Right atrium auricular region (tissue), 2 donors: ENCODE results near the gene CDR2L. TPM values are rescaled to one million over a fixed set of nuclear protein-coding genes. Genes with fewer than 3 reads are reported as not detected.
A peak's percentile ranks its signal among the peaks of the same experiment; 100 is the strongest.
"Not testable (repeated sequence)": the region's sequence is repeated elsewhere in the genome, so short reads cannot be mapped to it uniquely, and the experiment has no call there.

Experiments used
- DNase-seq: peaks from one replicate; pipeline ENCODE4 v3.0.0-alpha.2; 2019; ENCODE audit warnings: low spot score
- H3K27ac ChIP-seq, 2 donors: fragments of 200-600 bp; sonication (generic); 1 replicate in 1 of 2; 2 replicates in 1 of 2; pipeline ENCODE4 v1.5.1; 2016 to 2019
- H3K27me3 ChIP-seq, 2 donors: fragments of 200-600 bp; sonication (generic); one replicate each; pipeline versions ENCODE4 v1.5.1 to v1.6.0; 2017 to 2019
- H3K36me3 ChIP-seq: fragments of 200-600 bp; sonication (generic); one replicate; pipeline ENCODE4 v1.5.1; 2016
- H3K4me1 ChIP-seq, 2 donors: fragments of 200-600 bp; sonication (generic); one replicate each; pipeline versions ENCODE4 v1.5.1 to v1.6.0; 2017 to 2019
- H3K4me3 ChIP-seq, 2 donors: fragments of 200-600 bp; sonication (generic); 1 replicate in 1 of 2; 2 replicates in 1 of 2; pipeline ENCODE4 v1.5.1; 2017 to 2019; ENCODE audit warnings: mild to moderate bottlenecking in 1 of 2, moderate library complexity in 1 of 2
- H3K9me3 ChIP-seq, 2 donors: fragments of 200-600 bp; sonication (generic); one replicate each; pipeline ENCODE4 v1.5.1; 2019
- CTCF ChIP-seq, 2 donors: fragments of 200-600 bp; sonication (generic); IDR thresholded peaks; one replicate each; pipeline ENCODE4 v1.5.1; 2019; ENCODE audit warnings: antibody characterized with exemption in 2 of 2
- total RNA-seq, 2 donors: library from RNA; depleted of rRNA; stranded (reverse); fragments of >200 nt; gene quantifications; one replicate each; pipeline ENCODE4 v1.1.0, GENCODE V29; 2016

CDR2L gene
- total RNA-seq, 2 donors from 2014 or later, result 13.6 to 28.8 TPM

DNA sequence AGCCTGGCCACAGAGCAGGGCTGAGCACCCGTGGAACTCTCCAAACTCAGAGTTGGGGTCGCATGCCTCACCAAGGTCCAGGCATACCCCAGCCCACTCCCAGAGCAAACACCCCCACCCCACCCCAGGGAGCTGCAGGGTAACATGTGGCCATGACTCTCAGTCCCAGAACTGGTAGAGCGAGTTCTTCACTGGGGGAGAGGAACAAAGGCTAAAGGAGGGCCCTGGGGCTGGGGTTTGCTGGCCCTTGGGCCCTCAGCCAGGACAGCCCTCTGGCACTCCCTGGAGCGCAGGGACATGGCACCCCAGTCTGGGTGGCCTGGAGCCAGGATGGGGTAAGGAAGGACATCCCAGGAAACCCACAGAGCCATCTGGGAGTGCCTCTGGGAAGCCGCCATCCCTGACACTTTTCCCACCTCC lies 19.1 kb upstream of the CDR2L start:
- Histone ChIP-seq H3K27ac (no peak overlapping the region), H3K36me3 (no peaks in the 10 kb centered on the region), H3K9me3 (no peaks in the 10 kb centered on the region), H3K4me3 (no peak overlapping the region), H3K4me1 (peaks cover 0 to 18% of the 10 kb centered on the region in 2 donors), H3K27me3 (no peaks in the 10 kb centered on the region)
- no peak for TF ChIP-seq CTCF (IDR thresholded peaks at IDR 0.05)
- no peak for DNase-seq

DNA sequence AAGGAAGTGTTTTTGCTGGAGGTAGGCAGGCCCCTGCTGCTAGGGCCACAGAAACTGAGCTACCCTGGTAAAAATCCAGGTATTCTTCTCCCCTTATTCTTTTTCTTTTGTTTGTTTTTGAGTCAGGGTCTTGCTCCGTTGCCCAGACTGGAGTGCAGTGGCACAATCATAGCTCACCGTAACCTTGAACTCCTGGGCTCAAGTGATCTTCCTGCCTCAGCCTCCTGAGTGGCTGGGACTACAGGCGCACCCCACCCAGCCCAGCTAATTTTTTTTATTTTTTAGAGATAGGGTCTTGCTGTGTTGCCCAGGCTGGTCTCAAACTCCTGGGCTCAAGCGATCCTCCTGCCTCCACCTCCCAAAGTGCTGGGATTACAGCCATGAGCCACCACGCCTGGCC lies 17.9 kb upstream of the CDR2L start:
- not testable (repeated sequence) for H3K27me3 ChIP-seq, DNase-seq, H3K9me3 ChIP-seq, H3K36me3 ChIP-seq, H3K27ac ChIP-seq, H3K4me3 ChIP-seq
- H3K4me1 ChIP-seq, result peaks cover 0 to 18% of the 10 kb centered on the region in 2 donors

- no peaks in the 10 kb centered on the region for H3K9me3 ChIP-seq
- TF ChIP-seq CTCF (IDR thresholded peaks at IDR 0.05), result no peak
- no peak for DNase-seq
- no peak overlapping the region for H3K4me3 ChIP-seq
- H3K27ac ChIP-seq, result peak overlapping the region in 1 of 2 donors; percentile 40
- H3K27me3 ChIP-seq, result no peaks in the 10 kb centered on the region
- H3K4me1 ChIP-seq, result peaks cover 0 to 18% of the 10 kb centered on the region in 2 donors
- no peaks in the 10 kb centered on the region for H3K36me3 ChIP-seq
Measured at GRCh38 chr17:74970395-74970794, 17.0 kb upstream of the CDR2L start.

DNA sequence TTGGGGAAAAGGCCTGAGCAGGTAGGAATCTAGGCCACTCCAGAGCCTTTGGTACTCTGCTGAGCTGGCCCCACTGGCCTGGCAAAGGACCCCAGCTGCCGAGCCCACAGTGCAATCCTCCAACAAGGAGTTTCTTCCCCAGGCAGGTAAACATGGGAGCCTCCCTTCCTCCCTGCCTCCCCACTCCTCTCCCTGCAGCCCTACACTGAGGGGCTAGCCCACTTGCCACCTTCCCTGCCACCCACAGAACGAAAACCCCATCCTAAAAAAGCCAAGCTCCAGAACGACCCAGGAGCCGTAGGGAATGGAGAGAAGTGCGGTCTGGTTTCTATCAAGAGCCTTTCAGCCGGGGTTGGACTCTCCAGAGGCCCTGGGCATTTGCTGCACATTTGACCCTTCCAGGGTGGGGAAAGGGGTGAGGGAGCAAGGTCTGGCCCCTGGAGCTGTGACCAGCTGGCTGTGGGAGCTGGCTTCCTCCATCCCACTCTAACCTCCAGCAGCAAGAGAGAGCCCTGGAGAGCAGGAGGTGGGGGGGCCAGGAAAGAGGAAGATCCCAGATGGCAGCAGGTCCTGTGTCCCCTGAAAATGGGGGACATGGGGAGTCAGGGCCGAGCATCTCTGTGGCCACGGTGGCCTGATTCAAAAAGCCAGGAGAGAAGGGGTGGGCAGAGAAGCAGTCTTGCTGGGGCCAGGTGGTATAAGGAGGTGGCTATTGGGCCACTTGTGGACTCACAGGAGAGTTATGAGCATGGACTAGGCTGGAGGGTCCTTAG lies 16.2 kb upstream of the CDR2L start:
- Histone ChIP-seq H3K36me3 (no peaks in the 10 kb centered on the region), H3K27ac (peak overlapping the region; percentile 40 to 53), H3K4me3 (peak overlapping the region; percentile 61 to 66), H3K27me3 (no peaks in the 10 kb centered on the region), H3K4me1 (peaks cover 0 to 18% of the 10 kb centered on the region in 2 donors), H3K9me3 (no peaks in the 10 kb centered on the region)
- TF ChIP-seq CTCF (IDR thresholded peaks at IDR 0.05), result no peak
- no peak for DNase-seq

DNA sequence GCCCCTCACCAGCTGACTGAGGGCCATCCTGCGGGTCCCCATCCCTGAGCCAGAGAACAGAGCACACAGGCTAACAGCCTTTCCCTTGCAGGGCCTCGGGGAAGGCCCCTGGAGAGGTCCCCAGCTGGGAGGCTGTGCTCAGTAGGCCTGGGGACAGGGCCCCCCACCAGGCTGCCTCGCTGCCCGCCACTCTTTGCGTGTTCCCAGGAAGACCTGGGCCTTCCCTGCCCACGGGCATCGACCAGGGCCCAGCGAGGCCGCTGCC lies 15.7 kb upstream of the CDR2L start:
- TF ChIP-seq CTCF (IDR thresholded peaks at IDR 0.05), result no peak
- Histone ChIP-seq H3K9me3 (no peaks in the 10 kb centered on the region), H3K36me3 (no peaks in the 10 kb centered on the region), H3K4me3 (peak overlapping the region; percentile 61 to 66), H3K27ac (peak overlapping the region; percentile 40 to 53), H3K4me1 (peaks cover 0 to 18% of the 10 kb centered on the region in 2 donors), H3K27me3 (no peaks in the 10 kb centered on the region)
- no peak for DNase-seq

DNA sequence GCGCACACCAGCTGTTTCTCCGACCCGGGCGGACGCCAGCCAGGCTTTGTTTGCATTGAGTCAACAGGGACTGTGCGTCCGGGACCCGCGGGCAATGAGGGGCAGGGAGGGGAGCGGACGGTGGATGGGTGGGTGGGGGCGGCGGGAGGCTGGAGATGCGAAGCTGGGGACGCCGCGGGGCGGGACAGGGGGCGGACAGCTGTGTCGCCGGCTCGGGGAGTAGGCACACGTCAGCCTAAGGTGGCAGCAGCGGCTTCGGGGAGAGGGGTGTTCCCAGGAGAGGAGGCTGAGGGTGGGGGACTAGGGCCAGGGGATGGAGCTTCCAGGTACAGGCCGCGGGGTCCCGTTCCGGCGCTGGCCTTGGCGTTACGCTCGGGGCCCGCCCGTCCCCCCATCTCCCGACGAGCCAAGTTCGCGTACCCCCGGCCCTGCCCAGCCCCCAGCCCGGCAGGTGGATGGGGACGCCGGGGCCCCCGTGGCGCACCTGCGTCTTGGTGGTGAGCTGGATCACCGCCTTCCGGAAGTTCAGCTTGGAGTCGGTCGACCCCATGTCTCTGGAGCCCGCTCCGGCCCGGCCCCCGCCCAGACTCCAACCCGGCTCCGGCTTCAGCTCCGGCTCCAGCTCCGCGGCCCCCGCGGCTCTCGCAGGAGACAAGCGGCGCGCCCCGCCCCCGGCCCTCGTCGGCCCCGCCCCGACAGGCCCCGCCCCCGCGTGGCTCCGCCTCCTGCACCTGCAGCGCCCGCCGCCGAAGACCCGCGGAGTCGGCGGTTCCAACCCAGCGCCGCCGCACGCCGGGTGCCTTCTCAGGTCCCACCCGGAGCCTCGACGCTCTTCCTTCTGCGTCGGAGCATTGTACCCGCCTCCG lies 15.1 kb upstream of the CDR2L start, which contains the start of gene HID1:
HID1 (minus strand) TSS at position 653 of the 866 bp plus-strand sequence; CDS start at position 550, 103 bp downstream.
- Histone ChIP-seq H3K27ac (peak within 1 kb of the TSS; percentile 40 to 53), H3K27me3 (no peaks in the 10 kb centered on the region), H3K36me3 (no peaks in the 10 kb centered on the region), H3K9me3 (no peaks in the 10 kb centered on the region), H3K4me1 (peaks cover 0 to 18% of the 10 kb centered on the region in 2 donors), H3K4me3 (peak within 1 kb of the TSS; percentile 61 to 66)
- DNase-seq, result no peak
- TF ChIP-seq CTCF (IDR thresholded peaks at IDR 0.05), result no peak
